ENCODE results near the gene DOCK3.

DNA sequence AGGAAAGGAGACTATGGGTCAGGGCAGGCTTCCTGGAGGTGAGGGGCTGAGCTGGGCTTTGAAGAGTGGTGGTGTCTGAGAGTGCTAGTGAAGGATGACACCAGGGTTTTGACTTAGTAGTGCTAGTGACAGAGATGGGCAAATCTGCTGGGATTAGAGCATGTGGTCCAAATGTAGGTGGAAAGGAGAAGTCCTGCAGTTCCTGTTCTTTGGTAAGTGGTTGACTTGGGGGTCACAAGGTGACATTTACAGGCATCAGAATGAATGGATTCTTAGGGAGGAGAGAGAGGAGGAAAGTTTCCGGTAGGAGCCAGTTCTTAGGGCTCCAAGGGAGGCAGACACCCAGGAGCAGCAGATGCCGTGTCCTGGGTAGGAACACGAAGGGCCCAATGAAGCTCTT lies 796 bp upstream of the DOCK3 start:
- TF ChIP-seq GATAD2B (conservative IDR thresholded peaks at IDR 0.05; ENCODE audit: low read depth) (no peak), EP300 (IDR thresholded peaks at IDR 0.05; ENCODE audit: borderline replicate concordance in 1 of 2, control insufficient read depth in 1 of 2, low read depth in 2 of 2, low read length in 2 of 2) (no peak)
